ENCODE results near the gene RIN1. TPM values are rescaled to one million over a fixed set of nuclear protein-coding genes. Genes with fewer than 3 reads are reported as not detected.
"Not testable (repeated sequence)": the region's sequence is repeated elsewhere in the genome, so short reads cannot be mapped to it uniquely, and the experiment has no call there.

The RIN1 gene
- total RNA-seq (2014; rRNA removed; shearing (Covaris generic)) = 44.9 and 58.0 TPM in 2 replicates

- Histone ChIP-seq H3K27ac (peak within 1 kb of the TSS; percentile 90), H3K9me3 (replicated peaks) (no peaks in the 10 kb centered on the region), H3K4me3 (peak within 1 kb of the TSS; percentile 66), H3K27me3 (replicated peaks) (no peaks in the 10 kb centered on the region), H3K36me3 (peaks cover 93% of the 10 kb centered on the region), H3K4me1 (replicated peaks) (peaks cover 45% of the 10 kb centered on the region)
- DNase-seq (ENCODE audit: low read depth in 1 of 2, low spot score in 2 of 2) = peak; percentile 99 to 100
Measured at GRCh38 chr11:66336234-66337102, at the start of gene RIN1. Gene RIN1, minus strand, starts transcription at chr11:66336434. Its CDS starts 32 bp downstream, at chr11:66336402.

- H3K36me3 ChIP-seq; H3K4me1 ChIP-seq (replicated peaks); H3K9me3 ChIP-seq (replicated peaks); DNase-seq (ENCODE audit: low read depth in 1 of 2, low spot score in 2 of 2); H3K4me3 ChIP-seq; H3K27ac ChIP-seq: not testable (repeated sequence)
- peaks cover 22% of the 10 kb centered on the region for H3K27me3 ChIP-seq (replicated peaks)
Measured at GRCh38 chr11:66384316-66384715, 48.1 kb upstream of the RIN1 start.

GRCh38 chr11:66380264-66380663 lies 44.0 kb upstream of the RIN1 start:
- not testable (repeated sequence) for DNase-seq (ENCODE audit: low read depth in 1 of 2, low spot score in 2 of 2); H3K27ac ChIP-seq; H3K36me3 ChIP-seq; H3K4me1 ChIP-seq (replicated peaks); H3K9me3 ChIP-seq (replicated peaks); H3K4me3 ChIP-seq
- H3K27me3 ChIP-seq (replicated peaks) = peaks cover 36% of the 10 kb centered on the region

GRCh38 chr11:66373690-66374287 lies 37.6 kb upstream of the RIN1 start:
- H3K9me3 ChIP-seq (replicated peaks); DNase-seq (ENCODE audit: low read depth in 1 of 2, low spot score in 2 of 2); H3K36me3 ChIP-seq; H3K27ac ChIP-seq; H3K4me3 ChIP-seq: not testable (repeated sequence)
- H3K4me1 ChIP-seq (replicated peaks) = peaks cover 17% of the 10 kb centered on the region
- peaks cover 76% of the 10 kb centered on the region for H3K27me3 ChIP-seq (replicated peaks)

- Histone ChIP-seq H3K4me3 (no peak overlapping the region), H3K27ac (no peak overlapping the region), H3K36me3 (no peaks in the 10 kb centered on the region), H3K9me3 (replicated peaks) (no peaks in the 10 kb centered on the region), H3K27me3 (replicated peaks) (peaks cover 76% of the 10 kb centered on the region), H3K4me1 (replicated peaks) (peaks cover 17% of the 10 kb centered on the region)
- no peak for DNase-seq (ENCODE audit: low read depth in 1 of 2, low spot score in 2 of 2)
Measured at GRCh38 chr11:66373265-66373664, 37.0 kb upstream of the RIN1 start.

GRCh38 chr11:66371627-66372415 lies 35.6 kb upstream of the RIN1 start, which contains the start of gene SLC29A2:
Gene SLC29A2, minus strand, starts transcription at chr11:66371760. Its CDS starts 169 bp downstream, at chr11:66371591.
- Histone ChIP-seq H3K9me3 (replicated peaks) (no peaks in the 10 kb centered on the region), H3K36me3 (no peaks in the 10 kb centered on the region), H3K27me3 (replicated peaks) (peaks cover 75% of the 10 kb centered on the region), H3K4me1 (replicated peaks) (peaks cover 17% of the 10 kb centered on the region), H3K27ac (no peak within 1 kb of the TSS), H3K4me3 (peak within 1 kb of the TSS; percentile 29)
- DNase-seq (ENCODE audit: low read depth in 1 of 2, low spot score in 2 of 2) = peak in 1 of 2 experiments; percentile 49

- H3K36me3 ChIP-seq = no peaks in the 10 kb centered on the region
- H3K27ac ChIP-seq = no peak overlapping the region
- DNase-seq (ENCODE audit: low read depth in 1 of 2, low spot score in 2 of 2) = no peak
- no peak overlapping the region for H3K4me3 ChIP-seq
- no peaks in the 10 kb centered on the region for H3K9me3 ChIP-seq (replicated peaks)
- H3K4me1 ChIP-seq (replicated peaks) = peaks cover 17% of the 10 kb centered on the region
- peaks cover 69% of the 10 kb centered on the region for H3K27me3 ChIP-seq (replicated peaks)
Measured at GRCh38 chr11:66369073-66369894, 33.0 kb upstream of the RIN1 start.

GRCh38 chr11:66368484-66368883 lies 32.2 kb upstream of the RIN1 start:
- Histone ChIP-seq H3K36me3 (no peaks in the 10 kb centered on the region), H3K4me1 (replicated peaks) (peaks cover 17% of the 10 kb centered on the region), H3K27me3 (replicated peaks) (peaks cover 61% of the 10 kb centered on the region), H3K4me3 (no peak overlapping the region), H3K9me3 (replicated peaks) (no peaks in the 10 kb centered on the region), H3K27ac (no peak overlapping the region)
- DNase-seq (ENCODE audit: low read depth in 1 of 2, low spot score in 2 of 2) = no peak

GRCh38 chr11:66367561-66368312 lies 31.5 kb upstream of the RIN1 start:
- peaks cover 17% of the 10 kb centered on the region for H3K4me1 ChIP-seq (replicated peaks)

GRCh38 chr11:66366844-66367477 lies 30.7 kb upstream of the RIN1 start:
- no peaks in the 10 kb centered on the region for H3K9me3 ChIP-seq (replicated peaks)
- no peaks in the 10 kb centered on the region for H3K36me3 ChIP-seq
- peaks cover 10% of the 10 kb centered on the region for H3K4me1 ChIP-seq (replicated peaks)

More at GRCh38 chr11:66367561-66368312, 31.5 kb upstream of the RIN1 start:
- H3K4me3 ChIP-seq = no peak overlapping the region
- H3K36me3 ChIP-seq = no peaks in the 10 kb centered on the region
- no peaks in the 10 kb centered on the region for H3K9me3 ChIP-seq (replicated peaks)
- no peak for DNase-seq (ENCODE audit: low read depth in 1 of 2, low spot score in 2 of 2)
- no peak overlapping the region for H3K27ac ChIP-seq
- peaks cover 53% of the 10 kb centered on the region for H3K27me3 ChIP-seq (replicated peaks)

GRCh38 chr11:66365711-66366619 lies 29.7 kb upstream of the RIN1 start:
- Histone ChIP-seq H3K4me3 (no peak overlapping the region), H3K27me3 (replicated peaks) (peaks cover 36% of the 10 kb centered on the region), H3K36me3 (no peaks in the 10 kb centered on the region), H3K4me1 (replicated peaks) (no peaks in the 10 kb centered on the region; the same call in 1 of the 2 replicates), H3K27ac (no peak overlapping the region), H3K9me3 (replicated peaks) (no peaks in the 10 kb centered on the region)
- DNase-seq (ENCODE audit: low read depth in 1 of 2, low spot score in 2 of 2) = no peak

More at GRCh38 chr11:66366844-66367477, 30.7 kb upstream of the RIN1 start:
- DNase-seq (ENCODE audit: low read depth in 1 of 2, low spot score in 2 of 2) = no peak
- H3K27ac ChIP-seq = no peak overlapping the region
- no peak overlapping the region for H3K4me3 ChIP-seq
- peaks cover 46% of the 10 kb centered on the region for H3K27me3 ChIP-seq (replicated peaks)

Measured in SJSA1 (cell line).